GM21447 (cell line): ENCODE measurements around the gene SCAPER.
"Not testable (repeated sequence)": the region's sequence is repeated elsewhere in the genome, so short reads cannot be mapped to it uniquely, and the experiment has no call there.

Experiments used
- ATAC-seq: cut with Tn5 transposase; IDR thresholded peaks from one replicate; pipeline ENCODE4 v1.9.1; 2021; ENCODE audit not compliant: unreplicated experiment

SCAPER gene

GRCh38 chr15:76439542-76439941 lies 465.6 kb downstream of the SCAPER start:
- no peak for ATAC-seq

- ATAC-seq: no peak
Observed at GRCh38 chr15:76433798-76434400, 471.2 kb downstream of the SCAPER start.

GRCh38 chr15:76433036-76433435 lies 472.1 kb downstream of the SCAPER start:
- not testable (repeated sequence) for ATAC-seq

GRCh38 chr15:76432604-76433003 lies 472.5 kb downstream of the SCAPER start:
- no peak for ATAC-seq

GRCh38 chr15:76431971-76432370 lies 473.2 kb downstream of the SCAPER start:
- no peak for ATAC-seq

- ATAC-seq: not testable (repeated sequence)
Observed at GRCh38 chr15:76430711-76431110, 474.4 kb downstream of the SCAPER start.

- ATAC-seq: no peak
Observed at GRCh38 chr15:76429661-76430060, 475.5 kb downstream of the SCAPER start.

GRCh38 chr15:76426941-76427340 lies 478.2 kb downstream of the SCAPER start:
- no peak for ATAC-seq

GRCh38 chr15:76418352-76419140 lies 486.6 kb downstream of the SCAPER start:
- no peak for ATAC-seq

GRCh38 chr15:76401285-76401684 lies 503.9 kb downstream of the SCAPER start:
- no peak for ATAC-seq

- no peak for ATAC-seq
Observed at GRCh38 chr15:76398317-76399104, 506.6 kb downstream of the SCAPER start.

- no peak for ATAC-seq
Observed at GRCh38 chr15:76393614-76394013, 511.5 kb downstream of the SCAPER start.

GRCh38 chr15:76391847-76392246 lies 513.3 kb downstream of the SCAPER start:
- ATAC-seq: no peak

- no peak for ATAC-seq
Observed at GRCh38 chr15:76391309-76391708, 513.8 kb downstream of the SCAPER start.

- ATAC-seq: no peak
Observed at GRCh38 chr15:76390571-76390970, 514.6 kb downstream of the SCAPER start.

GRCh38 chr15:76386926-76387325 lies 518.2 kb downstream of the SCAPER start:
- no peak for ATAC-seq

GRCh38 chr15:76386178-76386577 lies 519.0 kb downstream of the SCAPER start:
- no peak for ATAC-seq

- no peak for ATAC-seq
Observed at GRCh38 chr15:76384409-76384808, 520.7 kb downstream of the SCAPER start.

- no peak for ATAC-seq
Observed at GRCh38 chr15:76382987-76383728, 522.0 kb downstream of the SCAPER start.

GRCh38 chr15:76381366-76381765 lies 523.8 kb downstream of the SCAPER start:
- ATAC-seq: no peak

GRCh38 chr15:76380249-76380648 lies 524.9 kb downstream of the SCAPER start:
- ATAC-seq: no peak
